PC-3 (cell line): Measurements from ENCODE around the gene RIBC1.

ENCODE experiments used
- EZH2 ChIP-seq: fragments of 300-600 bp; sonication (generic); IDR thresholded peaks from one replicate; pipeline ENCODE4 v1.6.1; 2017; ENCODE audit warnings: antibody characterized with exemption, mild to moderate bottlenecking, low read length; ENCODE audit not compliant: unreplicated experiment
- TF ChIP-seq, protein P1 (sequence below): fragments of 300-600 bp; sonication (generic); conservative IDR thresholded peaks from 2 replicates; pipeline ENCODE4 v1.5.1; 2017; ENCODE audit warnings: antibody characterized with exemption, low read depth, mild to moderate bottlenecking, low read length

DNA sequence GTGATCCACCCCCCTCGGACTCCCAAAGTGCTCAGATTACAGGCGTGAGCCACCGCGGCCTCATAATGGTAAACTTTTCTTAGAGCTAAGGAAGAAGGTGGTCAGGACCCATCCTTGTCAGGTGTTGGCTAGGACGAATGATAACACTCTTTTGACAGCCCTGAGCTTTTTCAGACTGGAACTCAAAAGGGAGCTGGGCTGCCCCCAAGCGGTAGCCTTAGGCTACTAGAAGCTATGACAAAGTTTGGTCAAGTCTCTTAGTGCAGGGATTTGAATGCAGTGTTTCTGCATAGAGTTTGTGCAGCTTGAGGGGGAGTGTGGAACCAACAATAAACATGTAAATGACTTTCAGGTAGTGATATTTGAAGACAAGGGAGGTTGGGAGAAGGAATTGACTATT lies 23.3 kb downstream of the RIBC1 start:
- TF ChIP-seq EZH2 = no peak
- TF ChIP-seq, protein P1, sequence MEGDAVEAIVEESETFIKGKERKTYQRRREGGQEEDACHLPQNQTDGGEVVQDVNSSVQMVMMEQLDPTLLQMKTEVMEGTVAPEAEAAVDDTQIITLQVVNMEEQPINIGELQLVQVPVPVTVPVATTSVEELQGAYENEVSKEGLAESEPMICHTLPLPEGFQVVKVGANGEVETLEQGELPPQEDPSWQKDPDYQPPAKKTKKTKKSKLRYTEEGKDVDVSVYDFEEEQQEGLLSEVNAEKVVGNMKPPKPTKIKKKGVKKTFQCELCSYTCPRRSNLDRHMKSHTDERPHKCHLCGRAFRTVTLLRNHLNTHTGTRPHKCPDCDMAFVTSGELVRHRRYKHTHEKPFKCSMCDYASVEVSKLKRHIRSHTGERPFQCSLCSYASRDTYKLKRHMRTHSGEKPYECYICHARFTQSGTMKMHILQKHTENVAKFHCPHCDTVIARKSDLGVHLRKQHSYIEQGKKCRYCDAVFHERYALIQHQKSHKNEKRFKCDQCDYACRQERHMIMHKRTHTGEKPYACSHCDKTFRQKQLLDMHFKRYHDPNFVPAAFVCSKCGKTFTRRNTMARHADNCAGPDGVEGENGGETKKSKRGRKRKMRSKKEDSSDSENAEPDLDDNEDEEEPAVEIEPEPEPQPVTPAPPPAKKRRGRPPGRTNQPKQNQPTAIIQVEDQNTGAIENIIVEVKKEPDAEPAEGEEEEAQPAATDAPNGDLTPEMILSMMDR = peak; percentile 73
